IMR-90 (cell line): ENCODE measurements around the gene CFAP119. TPM values are rescaled to one million over a fixed set of nuclear protein-coding genes. Genes with fewer than 3 reads are reported as not detected.

Source experiments
- ATAC-seq: fragments of 200-7000 bp; cut with Tn5 transposase; 2 replicates; pipeline ENCODE4 v1.9.1; 2020; ENCODE audit warnings: low read depth, mild to moderate bottlenecking, moderate library complexity
- BruUV-seq: library from RNA; stranded (reverse); fragments of 400-500 nt; replicated peaks from 2 replicates; lab custom pipeline; 2021; lab: Mats Ljungman, UMichigan
- CTCF ChIA-PET: fragments of 300-600 bp; formaldehyde crosslinking; extraction: SDS; loops from one replicate; lab custom pipeline; 2021; ENCODE audit warnings: antibody characterized with exemption; lab: Yijun Ruan, JAX
- POLR2A ChIA-PET: fragments of 300-600 bp; sonication (Branson Sonifier 250); formaldehyde crosslinking; loops from one replicate; lab custom pipeline; 2022; ENCODE audit warnings: antibody characterized with exemption; ENCODE audit not compliant: unreplicated experiment; lab: Charles Lee
- DNase-seq: peaks from one replicate; pipeline ENCODE4 v3.0.0; 2013
- H2AFZ ChIP-seq: replicated peaks from 2 replicates; pipeline ENCODE3; 2013; ENCODE audit warnings: low read length, mild to moderate bottlenecking; ENCODE audit not compliant: poor library complexity
- H2AK5ac ChIP-seq: 2 replicates; pipeline ENCODE4 v1.6.1; 2013; ENCODE audit warnings: low read depth, low read length, inconsistent platforms
- H2AK9ac ChIP-seq: replicated peaks from 2 replicates; pipeline ENCODE3; 2013; ENCODE audit warnings: mild to moderate bottlenecking, low read depth, low read length, moderate library complexity; ENCODE audit not compliant: poor library complexity
- H2BK120ac ChIP-seq: 2 replicates; pipeline ENCODE4 v1.6.1; 2013; ENCODE audit warnings: low read depth, low read length, inconsistent platforms
- H2BK15ac ChIP-seq: 3 replicates; pipeline ENCODE4 v1.6.1; 2013; ENCODE audit warnings: low read depth, low read length, inconsistent platforms
- H2BK20ac ChIP-seq: 2 replicates; pipeline ENCODE4 v1.6.1; 2013; ENCODE audit warnings: low read depth, mild to moderate bottlenecking, inconsistent platforms, low read length, moderate library complexity
- H2BK5ac ChIP-seq: 2 replicates; pipeline ENCODE4 v1.6.1; 2013; ENCODE audit warnings: mild to moderate bottlenecking, low read depth, low read length, inconsistent platforms; ENCODE audit not compliant: poor library complexity, severe bottlenecking
- H3K14ac ChIP-seq: replicated peaks from 2 replicates; pipeline ENCODE4 v1.6.1; 2013; ENCODE audit warnings: low read depth, low read length, inconsistent platforms
- H3K18ac ChIP-seq: 2 replicates; pipeline ENCODE4 v1.6.1; 2013; ENCODE audit warnings: low read depth, low read length, control low read depth
- H3K23ac ChIP-seq: 2 replicates; pipeline ENCODE4 v1.6.1; 2013; ENCODE audit warnings: low read depth, low read length, inconsistent platforms
- H3K27ac ChIP-seq: 2 replicates; pipeline ENCODE4 v1.5.1; 2013; ENCODE audit warnings: mild to moderate bottlenecking, control low read depth, low read length; ENCODE audit not compliant: insufficient read depth
- H3K27me3 ChIP-seq: 2 replicates; pipeline ENCODE4 v1.6.1; 2013; ENCODE audit warnings: low read length; ENCODE audit not compliant: control insufficient read depth, insufficient read depth
- H3K36me3 ChIP-seq: 2 replicates; pipeline ENCODE4 v1.6.1; 2013; ENCODE audit warnings: low read length, mixed read lengths; ENCODE audit not compliant: control insufficient read depth, insufficient read depth
- H3K4ac ChIP-seq: 2 replicates; pipeline ENCODE4 v1.6.1; 2013; ENCODE audit warnings: low read depth, low read length, inconsistent platforms
- H3K4me1 ChIP-seq: 2 replicates; pipeline ENCODE4 v1.6.1; 2013; ENCODE audit warnings: low read length, mixed read lengths; ENCODE audit not compliant: control insufficient read depth, insufficient read depth
- H3K4me2 ChIP-seq: 2 replicates; pipeline ENCODE4 v1.6.1; 2013; ENCODE audit warnings: low read depth, mild to moderate bottlenecking, control low read depth, low read length, moderate library complexity
- H3K4me3 ChIP-seq: 2 replicates; pipeline ENCODE4 v1.5.1; 2013; ENCODE audit warnings: low read depth, mild to moderate bottlenecking, control low read depth, low read length, moderate library complexity; ENCODE audit not compliant: insufficient read depth
- H3K56ac ChIP-seq: 2 replicates; pipeline ENCODE4 v1.6.1; 2013; ENCODE audit warnings: low read length, inconsistent platforms; ENCODE audit not compliant: insufficient read depth; ENCODE audit errors: extremely low read depth
- H3K79me1 ChIP-seq, 2 experiments: 2 replicates each; pipeline ENCODE4 v1.6.1; 2013; ENCODE audit warnings: low read length in 2 of 2, inconsistent platforms in 1 of 2, low read depth in 1 of 2
- H3K9ac ChIP-seq: 2 replicates; pipeline ENCODE4 v1.6.1; 2013; ENCODE audit warnings: low read depth, low read length, control low read depth
- H3K9me1 ChIP-seq: 2 replicates; pipeline ENCODE4 v1.6.1; 2013; ENCODE audit warnings: low read length, inconsistent platforms; ENCODE audit not compliant: insufficient read depth
- H3K9me3 ChIP-seq: 2 replicates; pipeline ENCODE4 v1.6.1; 2013; ENCODE audit warnings: low read length; ENCODE audit not compliant: control insufficient read depth, insufficient read depth
- H4K20me1 ChIP-seq: 2 replicates; pipeline ENCODE4 v1.6.1; 2013; ENCODE audit warnings: low read length, inconsistent platforms; ENCODE audit not compliant: insufficient read depth
- H4K5ac ChIP-seq: 2 replicates; pipeline ENCODE4 v1.6.1; 2013; ENCODE audit warnings: mild to moderate bottlenecking, low read depth, low read length, control low read depth
- H4K8ac ChIP-seq, 2 experiments: 2 replicates each; pipeline ENCODE4 v1.6.1; 2013; ENCODE audit warnings: low read depth in 2 of 2, low read length in 2 of 2, control low read depth in 1 of 2, inconsistent platforms in 1 of 2
- H4K91ac ChIP-seq: 2 replicates; pipeline ENCODE4 v1.6.1; 2013; ENCODE audit warnings: low read depth, low read length, inconsistent platforms; ENCODE audit not compliant: insufficient read depth
- BHLHE40 ChIP-seq: fragments of 150-350 bp; IDR thresholded peaks from 2 replicates; pipeline ENCODE4 v1.6.1; 2016; ENCODE audit warnings: mild to moderate bottlenecking, low read depth, low read length
- CHD1 ChIP-seq: IDR thresholded peaks from 2 replicates; pipeline ENCODE4 v1.6.1; 2012; ENCODE audit warnings: low read depth, low read length, improper control_type of control experiment
- CTCF ChIP-seq: conservative IDR thresholded peaks from 2 replicates; pipeline ENCODE4 v1.5.1; 2012; ENCODE audit warnings: mild to moderate bottlenecking, low read depth, low read length, improper control_type of control experiment
- ELK1 ChIP-seq: fragments of 150-350 bp; IDR thresholded peaks from 2 replicates; pipeline ENCODE4 v1.6.1; 2016; ENCODE audit warnings: low read depth, mild to moderate bottlenecking, low read length, moderate library complexity, borderline replicate concordance
- FOS ChIP-seq: fragments of 150-350 bp; IDR thresholded peaks from 2 replicates; pipeline ENCODE4 v1.6.1; 2016; ENCODE audit warnings: low read depth, low read length
- MAFK ChIP-seq: IDR thresholded peaks from 2 replicates; pipeline ENCODE4 v1.6.1; 2012; ENCODE audit warnings: low read depth, low read length, improper control_type of control experiment
- MXI1 ChIP-seq: IDR thresholded peaks from 2 replicates; pipeline ENCODE4 v1.6.1; 2012; ENCODE audit warnings: low read depth, mild to moderate bottlenecking, low read length, moderate library complexity, borderline replicate concordance
- POLR2A ChIP-seq: IDR thresholded peaks from 2 replicates; pipeline ENCODE4 v1.6.1; 2012; ENCODE audit warnings: mild to moderate bottlenecking, low read depth, low read length
- RAD21 ChIP-seq: IDR thresholded peaks from 2 replicates; pipeline ENCODE4 v1.6.1; 2012; ENCODE audit warnings: low read length, improper control_type of control experiment
- RCOR1 ChIP-seq: IDR thresholded peaks from 2 replicates; pipeline ENCODE4 v1.6.1; 2012; ENCODE audit warnings: mild to moderate bottlenecking, low read length, improper control_type of control experiment; ENCODE audit not compliant: insufficient replicate concordance
- RFX5 ChIP-seq: IDR thresholded peaks from 2 replicates; pipeline ENCODE4 v1.8.0; 2012; ENCODE audit warnings: low read depth, mild to moderate bottlenecking, low read length, moderate library complexity
- SMC3 ChIP-seq: fragments of 150-350 bp; IDR thresholded peaks from 2 replicates; pipeline ENCODE4 v1.6.1; 2016; ENCODE audit warnings: low read depth, mild to moderate bottlenecking, antibody characterized with exemption, low read length, moderate library complexity
- WGBS, 2 experiments: methylation state at CpG; one replicate each; pipeline versions ENCODE4 v1.1.5 to v1.1.7; 2013; ENCODE audit warnings: missing lambda C conversion rate in 2 of 2; ENCODE audit not compliant: insufficient read length in 1 of 2; ENCODE audit errors: extremely low coverage in 2 of 2; 5-methylcytosine and 5-hydroxymethylcytosine counted together
- dilution Hi-C: fragments of 300-500 bp; cut with HindIII; formaldehyde crosslinking; loops from one replicate; pipeline ENCODE4 v1.14.3; 2018; ENCODE audit warnings: low sequenced_read_pairs; ENCODE audit not compliant: unreplicated experiment
- in situ Hi-C: fragments of 300-500 bp; cut with MboI; formaldehyde crosslinking; loops from 3 replicates; pipeline ENCODE4 v1.14.3; 2019; ENCODE audit warnings: low sequenced_read_pairs, inconsistent platforms, mixed read lengths
- intact Hi-C: fragments of 100-400 bp; cut with micrococcal nuclease; formaldehyde crosslinking; loops from 2 replicates; pipeline ENCODE4 v1.10.0; 2022
- polyA plus RNA-seq, 3 experiments: library from polyadenylated mRNA; depleted of rRNA; stranded (reverse); fragments of >200 nt; gene quantifications; 2 replicates each; pipeline ENCODE4 v1.2.3, GENCODE V29; 2012; ENCODE audit warnings: low replicate concordance in 1 of 3
- total RNA-seq: library from RNA; depleted of rRNA; stranded (reverse); fragments of >200 nt; gene quantifications from 2 replicates; pipeline ENCODE4 v1.2.3, GENCODE V29; 2012

Gene CFAP119
- total and polyA plus RNA-seq, 2 of the 4 experiments (the other 2 are of a cell fraction): 0.90 to 7.6 TPM

- ChIA-PET POLR2A (no interaction called here), CTCF (no interaction called here)
- DNase-seq: no peak
- Histone ChIP-seq H4K91ac (no peak overlapping the region), H3K27ac (no peak overlapping the region), H3K27me3 (no peaks in the 10 kb centered on the region), H3K23ac (no peak overlapping the region), H4K5ac (no peak overlapping the region), H3K79me1 (peaks cover 20 to 59% of the 10 kb centered on the region in 2 experiments), H2AFZ (no peak overlapping the region), H3K36me3 (peaks cover 51% of the 10 kb centered on the region), H2BK15ac (no peak overlapping the region), H4K20me1 (peaks cover 17% of the 10 kb centered on the region), H2BK5ac (no peak overlapping the region), H2AK5ac (no peak overlapping the region), H3K9me1 (0 out of 2 replicates have a peak, but pooled peaks cover 4% of the 10 kb centered on the region), H3K14ac (no peak overlapping the region), H3K4me3 (no peak overlapping the region), H3K4ac (no peak overlapping the region), H3K9ac (no peak overlapping the region), H3K9me3 (no peaks in the 10 kb centered on the region), H2BK20ac (no peak overlapping the region), H3K4me2 (no peak overlapping the region), H2AK9ac (no peak overlapping the region), H3K18ac (no peak overlapping the region), H3K56ac (no peak overlapping the region), H2BK120ac (no peak overlapping the region), H3K4me1 (peaks cover 12% of the 10 kb centered on the region), H4K8ac (no peak overlapping the region)
- no peak for ATAC-seq
- 94% methylated on average over 3 of the region's 11 CpGs; no CpG with 5 or more reads in 1 of the 2 experiments for WGBS, 2 experiments
- intact Hi-C loops: loop anchor here (5.0 kb wide), 1 partner anchor 158 kb away; the partner anchor contains the start of gene FBXL19
- in situ Hi-C loops: no loop called here
- dilution Hi-C loops: no loop called here
- no peak for TF ChIP-seq RAD21
- TF ChIP-seq CTCF: no peak
- no peak for TF ChIP-seq BHLHE40
- TF ChIP-seq POLR2A: no peak
- TF ChIP-seq RFX5: no peak
- no peak for TF ChIP-seq FOS
- no peak for TF ChIP-seq MAFK
- TF ChIP-seq MXI1: no peak
- no peak for TF ChIP-seq ELK1
- no peak for TF ChIP-seq CHD1
- no peak for TF ChIP-seq SMC3
- TF ChIP-seq RCOR1: no peak
- BruUV-seq: no TSS peak
Measured at GRCh38 chr16:30764086-30764485, 2.2 kb upstream of the CFAP119 start.
